RKO (cell line): ENCODE measurements around the gene SLC36A3.
A peak's percentile ranks its signal among the peaks of the same experiment; 100 is the strongest.
"Not testable (repeated sequence)": the region's sequence is repeated elsewhere in the genome, so short reads cannot be mapped to it uniquely, and the experiment has no call there.

Experiments used
- DNase-seq: peaks from one replicate; pipeline ENCODE4 v3.0.0-alpha.2; 2016; ENCODE audit warnings: low spot score

Gene SLC36A3

DNA sequence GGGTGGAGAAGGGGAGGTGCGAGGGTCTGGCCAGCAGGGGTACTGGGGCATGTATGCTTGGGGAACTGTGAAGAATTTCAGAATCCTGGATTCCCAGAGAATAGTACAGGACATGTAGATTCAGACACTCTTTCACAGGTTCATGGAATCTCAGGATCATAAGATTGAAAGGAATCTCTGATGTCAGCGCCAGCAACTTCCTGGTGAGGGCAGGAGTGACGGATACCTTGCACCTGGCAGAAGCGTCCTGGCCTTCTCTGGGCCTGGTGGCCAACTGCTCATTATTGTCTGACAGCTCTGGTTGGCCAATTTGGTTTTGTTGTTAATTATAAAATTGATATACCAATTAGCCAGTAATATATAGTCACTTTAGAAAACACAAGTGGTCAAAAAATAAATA lies 43.6 kb downstream of the SLC36A3 start:
- DNase-seq: no peak

DNA sequence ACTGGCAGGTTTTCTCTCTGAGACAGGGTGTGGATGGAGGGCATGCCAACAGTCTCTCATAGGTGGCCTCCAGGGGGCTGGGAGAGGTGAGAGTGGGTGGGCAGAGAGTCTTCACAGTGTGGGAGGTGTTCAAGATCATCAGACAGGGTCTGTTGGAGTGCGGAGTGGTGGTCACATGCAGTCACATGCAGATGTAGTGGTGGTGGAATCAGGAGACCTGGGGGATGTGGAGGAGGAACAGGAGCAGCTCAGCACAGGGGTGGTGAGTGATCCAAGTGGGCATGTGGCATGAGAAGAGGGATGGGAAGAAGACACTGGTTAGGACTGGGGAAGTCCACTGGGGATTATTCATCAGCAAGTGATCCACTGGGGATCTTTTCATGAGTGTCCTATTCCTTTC lies 44.8 kb downstream of the SLC36A3 start:
- no peak for DNase-seq

DNA sequence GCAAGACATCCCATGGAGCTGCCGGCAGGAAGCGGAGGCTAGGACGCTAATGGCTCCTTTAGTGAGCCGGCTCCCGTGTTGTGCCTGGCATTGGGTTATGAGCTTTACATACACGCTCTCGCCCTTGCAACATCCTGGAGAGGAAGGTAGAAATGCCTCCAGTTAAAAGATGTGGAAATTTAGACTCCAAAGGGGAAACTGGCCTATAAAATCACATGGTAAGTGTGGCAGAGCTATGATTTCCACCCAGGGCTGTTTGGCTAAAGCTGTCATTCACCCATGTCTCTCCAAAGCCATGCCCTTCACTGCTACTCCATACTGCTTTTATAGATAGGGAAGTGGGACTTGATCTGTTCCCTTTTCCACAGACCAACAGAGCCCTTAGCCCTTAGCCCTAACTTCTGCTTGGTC lies 45.4 kb downstream of the SLC36A3 start:
- no peak for DNase-seq

DNA sequence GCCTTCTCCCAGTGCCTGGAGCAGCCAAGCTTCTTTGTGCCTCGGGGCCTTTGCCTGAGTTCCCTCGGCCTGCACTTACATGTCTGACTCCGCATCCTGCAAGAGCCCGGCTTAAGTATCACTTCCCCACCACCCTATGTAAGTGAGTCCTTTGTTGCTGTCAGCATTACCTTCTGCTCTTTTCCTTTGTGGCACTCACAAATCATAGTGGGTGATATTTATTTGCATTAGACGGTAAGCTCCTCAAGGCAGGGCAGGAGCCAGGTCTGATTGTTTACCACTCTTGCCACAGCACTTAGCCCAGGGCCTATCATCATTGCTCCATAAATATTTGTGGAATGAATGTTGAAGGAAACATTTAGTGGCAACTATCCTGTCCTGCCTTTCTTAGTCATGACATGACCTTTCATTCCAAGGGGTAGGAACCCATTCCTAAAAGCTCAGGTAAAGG lies 45.8 kb downstream of the SLC36A3 start:
- no peak for DNase-seq

DNA sequence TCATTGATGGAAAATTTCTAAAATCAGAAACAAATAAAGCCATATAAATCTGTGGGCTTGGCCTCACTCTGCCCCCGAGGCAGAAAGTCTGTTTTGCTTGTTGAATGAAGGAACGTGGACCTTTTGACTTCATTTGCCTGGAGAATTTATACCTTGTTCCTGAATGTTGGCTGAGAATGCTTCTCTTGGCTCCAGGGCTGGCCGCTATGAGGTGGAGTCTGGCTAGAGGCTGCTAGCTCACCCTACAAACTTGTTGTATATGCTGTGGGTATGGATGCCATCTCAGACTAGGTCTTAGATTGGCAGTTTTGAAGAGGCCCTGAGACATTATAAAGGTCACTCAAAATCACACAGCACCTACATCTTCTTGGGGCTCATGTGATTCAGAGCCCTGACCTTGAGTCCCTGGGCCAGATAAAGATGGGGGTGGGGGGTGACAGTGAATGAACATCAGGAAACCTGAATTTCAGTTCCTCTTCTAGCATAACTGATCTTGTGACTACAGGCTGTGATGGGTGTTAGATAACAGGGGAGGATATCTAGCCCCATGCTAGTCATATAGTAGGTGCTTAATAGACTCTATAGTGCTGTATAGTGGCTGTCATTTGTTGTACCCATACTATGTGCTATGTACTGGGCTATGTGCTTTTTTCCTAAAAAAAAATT lies 47.8 kb downstream of the SLC36A3 start:
- no peak for DNase-seq

DNA sequence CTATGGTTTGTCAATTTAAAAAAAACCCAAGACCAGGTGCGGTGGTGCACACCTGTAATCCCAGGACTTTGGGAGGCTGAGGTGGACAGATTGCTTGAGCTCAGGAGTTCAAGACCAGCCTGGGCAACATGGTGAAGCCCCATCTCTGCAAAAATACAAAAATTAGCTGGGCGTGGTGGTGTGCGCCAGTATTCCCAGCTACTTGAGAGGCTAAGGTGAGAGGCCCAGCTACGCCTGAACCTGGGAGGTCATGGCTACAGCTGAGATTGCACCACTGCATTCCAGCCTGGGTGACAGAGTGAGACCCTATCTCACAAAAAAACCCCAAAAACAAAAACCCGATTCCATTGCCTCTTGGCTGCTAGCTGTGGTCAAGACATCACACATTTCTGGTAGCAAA lies 48.6 kb downstream of the SLC36A3 start:
- DNase-seq: not testable (repeated sequence)

DNA sequence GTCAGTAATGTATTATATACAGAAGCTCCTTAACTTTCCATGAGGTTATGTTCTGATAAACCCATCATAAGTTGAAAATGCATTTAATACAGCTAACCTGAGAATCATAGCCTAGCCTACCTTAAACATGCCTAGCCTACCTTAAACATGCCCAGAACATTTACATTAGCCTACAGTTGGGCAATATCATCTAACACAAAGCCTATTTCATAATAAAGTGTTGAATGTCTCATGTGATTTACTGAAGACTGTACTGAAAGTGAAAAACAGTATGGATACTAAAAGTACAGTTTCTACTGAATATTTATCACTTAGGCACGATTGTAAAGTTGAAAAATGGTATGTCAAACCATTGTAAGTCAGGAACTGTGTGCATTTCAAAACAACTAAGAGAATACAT lies 49.0 kb downstream of the SLC36A3 start:
- no peak for DNase-seq

DNA sequence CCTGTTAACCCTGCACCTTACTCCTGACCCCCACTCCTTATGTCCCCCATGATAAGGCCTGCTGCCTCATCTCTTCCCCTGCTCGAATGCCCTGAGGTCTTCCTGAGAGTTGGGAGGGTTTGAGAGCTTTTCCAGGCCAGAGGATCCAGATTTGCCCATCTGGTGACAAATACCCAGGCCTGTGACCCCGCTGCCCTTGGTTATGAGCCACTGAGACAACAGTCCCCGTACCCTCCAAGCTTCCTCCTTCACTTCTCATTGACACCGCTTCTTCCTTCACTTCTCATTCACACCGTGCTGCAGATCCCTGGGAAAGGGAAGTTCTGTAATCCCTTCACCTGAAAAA lies 50.0 kb downstream of the SLC36A3 start:
- DNase-seq: no peak

DNA sequence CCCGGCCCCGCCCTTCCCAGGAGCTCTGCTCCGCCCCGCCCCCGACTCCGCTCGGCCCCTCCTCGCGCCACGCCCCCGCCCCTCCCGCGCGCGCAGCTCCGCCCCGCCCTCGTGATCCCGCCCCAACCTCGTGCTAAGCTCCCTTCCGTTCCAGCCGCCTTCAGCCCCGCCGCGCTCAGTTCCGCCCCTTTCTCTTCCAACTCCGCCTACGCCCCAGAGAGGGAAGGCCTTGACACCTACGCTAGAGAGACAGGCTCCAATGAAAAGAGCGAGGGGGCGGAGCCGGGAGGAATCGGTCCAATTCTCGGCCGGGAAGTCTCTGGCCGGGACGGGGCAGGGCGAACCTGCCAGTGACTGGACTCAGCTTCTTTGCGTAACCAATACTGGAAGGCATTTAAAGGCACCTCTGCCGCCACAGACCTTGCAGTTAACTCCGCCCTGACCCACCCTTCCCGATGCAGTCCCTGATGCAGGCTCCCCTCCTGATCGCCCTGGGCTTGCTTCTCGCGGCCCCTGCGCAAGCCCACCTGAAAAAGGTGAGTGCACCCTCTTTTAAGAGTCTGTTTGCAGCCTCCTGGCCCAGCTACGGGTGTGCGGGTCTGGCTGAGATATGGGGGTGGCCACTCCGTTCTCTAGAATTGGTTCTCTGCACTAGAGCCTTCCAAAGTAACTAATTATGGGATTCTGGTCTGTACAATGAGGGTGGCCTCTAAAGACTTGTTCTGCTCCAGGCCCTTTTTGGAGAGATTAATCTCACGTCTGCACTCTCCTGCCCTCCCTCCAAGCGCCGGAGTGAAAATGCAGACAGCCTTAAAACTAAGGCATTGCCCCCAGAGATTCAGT lies 50.6 kb downstream of the SLC36A3 start, which contains the start of gene GM2A:
Gene GM2A (plus strand): TSS at position 424 of the 843 bp plus-strand sequence. CDS start 32 bp downstream, at position 456.
- DNase-seq: peak; percentile 99

DNA sequence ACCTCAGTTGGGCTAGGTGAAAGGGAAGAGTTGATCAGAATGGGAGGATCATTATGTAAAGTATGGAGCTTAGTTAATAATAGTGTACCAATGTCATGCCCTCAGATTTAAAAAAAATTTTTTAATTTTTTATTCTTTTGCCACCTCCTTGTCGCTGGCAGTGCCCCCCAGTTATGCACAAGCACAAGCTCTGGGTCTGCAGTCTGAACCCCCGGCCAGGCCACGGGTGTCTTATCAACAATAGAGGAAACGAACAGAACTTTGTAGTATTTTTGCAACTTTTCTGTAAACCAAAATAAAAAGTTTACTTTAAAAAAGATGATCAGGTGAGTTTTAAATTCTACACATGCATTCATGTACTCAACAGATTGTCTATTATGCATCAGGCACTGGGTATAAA lies 51.9 kb downstream of the SLC36A3 start:
- DNase-seq: no peak

DNA sequence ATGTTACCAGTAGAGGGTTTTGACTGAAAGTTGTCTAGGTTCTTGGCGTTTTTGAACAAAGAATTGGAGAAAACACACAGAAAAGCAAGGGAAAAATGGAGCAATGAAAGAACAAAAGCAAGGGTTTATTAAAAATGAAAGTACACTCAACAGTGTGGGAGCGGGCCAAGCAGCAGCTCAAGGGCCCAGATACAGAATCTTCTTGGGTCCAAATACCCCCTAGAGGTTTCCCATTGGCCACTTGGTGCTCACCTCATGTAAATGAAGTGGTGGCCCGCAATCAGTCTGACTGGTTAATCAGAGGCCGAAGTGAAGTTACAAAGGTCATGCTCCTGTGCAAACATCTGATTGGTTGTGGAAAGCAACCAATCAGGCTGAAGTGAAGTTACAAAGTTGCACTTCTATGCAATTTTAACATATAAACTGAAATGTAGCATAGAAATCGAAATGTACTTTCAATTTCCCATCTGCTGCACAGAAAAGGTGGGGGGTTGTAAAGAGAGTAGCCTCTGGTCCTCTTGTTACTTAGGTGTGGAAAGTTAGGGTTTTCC lies 52.5 kb downstream of the SLC36A3 start:
- no peak for DNase-seq

DNA sequence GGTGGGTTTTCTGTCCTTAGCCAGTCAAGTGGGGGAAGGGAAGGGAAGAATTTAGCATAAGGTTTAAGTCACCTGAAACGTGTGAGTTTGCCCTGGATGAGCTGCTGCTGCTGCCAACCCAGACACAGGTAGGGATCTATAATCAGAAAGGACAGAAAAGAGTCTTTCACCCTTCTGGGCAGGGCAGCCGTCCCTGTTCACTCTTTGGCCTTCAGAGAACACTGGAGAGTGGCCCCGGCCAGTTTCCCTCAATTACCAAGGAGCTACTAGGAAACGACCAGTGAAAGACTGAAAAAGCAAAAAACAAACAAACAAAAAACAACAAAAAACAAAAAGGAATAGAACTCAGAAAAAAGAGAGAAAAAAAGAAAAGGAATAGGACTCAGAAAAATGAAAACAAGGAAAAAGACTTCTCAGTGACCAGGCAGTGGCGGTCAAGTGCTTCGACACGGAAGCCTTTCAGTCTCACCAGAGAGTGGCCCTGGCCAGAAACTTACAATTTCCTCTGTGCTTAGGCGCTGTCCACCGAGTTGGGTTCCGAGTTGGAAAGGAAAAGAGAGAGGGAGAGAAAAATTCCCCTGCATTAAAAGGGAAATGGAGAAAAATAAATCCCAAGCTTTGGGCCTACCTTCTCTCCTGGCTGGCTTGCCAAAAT lies 53.1 kb downstream of the SLC36A3 start:
- DNase-seq: no peak

DNA sequence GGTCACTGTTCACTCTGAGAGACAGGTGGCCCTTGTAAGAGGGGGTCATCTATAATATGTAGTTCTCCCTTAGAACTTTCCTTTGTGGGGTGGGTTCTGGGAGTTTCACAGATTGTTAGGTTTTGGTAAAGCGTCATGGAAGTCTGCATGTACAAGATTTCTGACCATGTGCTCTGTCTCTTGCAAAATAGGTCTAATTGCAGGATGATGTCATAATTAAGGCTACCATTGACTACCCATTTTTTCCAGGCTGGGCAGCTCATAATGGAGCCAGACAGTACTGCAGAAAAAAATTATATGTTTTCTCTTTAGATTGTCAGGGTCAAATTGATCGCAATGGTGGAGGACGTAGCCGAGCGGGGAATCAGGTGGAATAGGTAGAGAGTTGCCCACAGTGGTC lies 54.3 kb downstream of the SLC36A3 start:
- DNase-seq: no peak

DNA sequence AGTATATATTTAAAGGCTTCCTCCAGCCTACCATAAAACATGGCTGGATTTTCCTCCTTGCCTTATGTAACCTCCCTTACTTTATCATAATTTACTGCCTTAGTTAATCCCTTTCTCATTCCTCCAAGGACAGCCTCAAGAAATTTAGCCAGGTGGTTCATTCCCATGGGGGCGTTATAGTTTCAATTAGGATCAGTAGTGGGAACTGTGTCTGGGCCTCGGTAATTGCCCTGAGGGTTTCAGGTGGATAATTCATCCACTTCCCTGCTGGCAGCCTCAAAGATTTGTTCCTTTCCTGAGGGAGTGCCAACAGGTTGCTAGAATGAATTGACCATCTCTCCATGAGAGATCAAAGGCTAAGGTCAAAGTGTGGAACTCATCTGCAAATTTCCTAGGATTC lies 54.9 kb downstream of the SLC36A3 start:
- no peak for DNase-seq

DNA sequence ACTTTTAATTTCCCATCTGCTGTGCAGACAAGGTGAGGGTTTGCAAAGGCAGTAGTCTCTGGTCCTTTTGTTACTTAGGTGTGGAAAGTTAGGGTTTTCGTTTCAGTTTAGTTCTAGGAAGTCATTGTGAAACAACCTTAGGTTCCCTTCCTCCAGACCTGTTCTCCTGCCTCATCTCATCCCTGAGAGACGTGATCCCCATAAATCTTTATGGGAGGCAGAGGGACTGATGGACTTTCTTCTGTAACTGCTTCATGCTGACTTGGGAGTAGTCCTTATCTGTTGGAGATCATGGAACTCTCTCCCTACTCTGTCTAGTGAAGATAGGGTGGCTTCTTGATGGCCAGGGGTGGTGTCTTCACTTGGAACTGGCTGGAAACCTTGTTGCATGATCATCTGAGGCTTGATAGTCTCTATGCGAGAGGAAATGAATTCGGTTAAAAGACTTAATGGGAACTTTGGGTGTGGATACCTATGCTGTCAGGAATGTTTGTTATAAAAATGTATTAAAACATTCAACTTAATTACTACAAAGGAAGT lies 57.8 kb downstream of the SLC36A3 start:
- no peak for DNase-seq

DNA sequence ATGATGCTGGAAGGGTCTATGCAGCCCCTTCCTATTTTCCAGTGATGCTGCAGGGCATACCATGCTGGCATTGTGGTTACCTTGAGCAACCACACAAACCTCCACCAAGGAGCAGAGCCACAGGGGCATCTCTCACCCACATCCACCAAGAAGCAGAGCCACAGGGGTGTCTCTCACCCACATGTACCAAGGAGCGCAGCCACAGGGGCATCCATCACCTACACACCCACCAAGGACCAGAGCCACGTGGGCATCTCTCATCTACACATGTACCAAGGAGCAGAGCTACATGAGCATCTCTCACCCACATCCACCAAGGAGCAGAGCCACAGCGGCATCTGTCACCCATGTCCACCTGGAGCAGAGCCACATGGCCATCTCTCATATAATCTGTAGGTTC lies 59.4 kb downstream of the SLC36A3 start:
- DNase-seq: no peak

DNA sequence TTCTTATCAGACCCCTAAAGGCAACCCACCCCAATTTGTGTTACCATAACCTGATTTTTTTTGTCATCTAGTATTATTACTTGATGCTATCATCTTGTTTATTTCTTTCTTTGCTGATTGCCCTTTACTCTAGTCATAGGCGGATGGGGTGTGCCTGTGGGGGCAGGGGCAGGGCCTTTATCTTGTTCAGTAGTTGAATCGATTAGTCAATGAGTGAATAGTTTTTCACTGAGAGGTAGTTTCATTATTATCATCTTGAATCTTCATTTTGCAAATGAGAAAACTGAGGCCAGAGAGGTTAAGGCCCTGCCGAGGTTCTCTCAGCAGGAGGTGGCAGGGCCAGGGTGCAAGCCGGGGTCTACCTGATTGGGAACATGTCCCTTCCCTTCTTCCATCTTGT lies 60.0 kb downstream of the SLC36A3 start:
- DNase-seq: no peak

DNA sequence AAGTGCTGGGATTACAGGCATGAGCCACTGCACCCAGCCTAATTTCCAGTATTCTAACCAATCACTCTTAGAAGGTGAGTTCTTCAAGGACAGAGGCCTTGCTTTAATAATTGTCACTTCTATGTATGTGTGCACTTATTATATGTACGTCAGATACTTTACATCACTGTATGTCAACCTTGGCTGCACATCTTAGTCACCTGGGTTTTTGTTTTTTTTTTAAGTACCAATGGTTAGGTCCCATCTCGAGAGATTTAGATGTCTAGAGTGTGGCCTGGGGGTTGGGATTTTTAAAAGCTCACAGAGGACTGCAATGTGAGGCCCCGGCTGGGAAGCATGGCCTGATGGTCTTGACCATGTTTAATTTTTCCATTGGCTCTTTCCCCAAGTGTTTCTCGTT lies 60.4 kb downstream of the SLC36A3 start:
- DNase-seq: no peak

DNA sequence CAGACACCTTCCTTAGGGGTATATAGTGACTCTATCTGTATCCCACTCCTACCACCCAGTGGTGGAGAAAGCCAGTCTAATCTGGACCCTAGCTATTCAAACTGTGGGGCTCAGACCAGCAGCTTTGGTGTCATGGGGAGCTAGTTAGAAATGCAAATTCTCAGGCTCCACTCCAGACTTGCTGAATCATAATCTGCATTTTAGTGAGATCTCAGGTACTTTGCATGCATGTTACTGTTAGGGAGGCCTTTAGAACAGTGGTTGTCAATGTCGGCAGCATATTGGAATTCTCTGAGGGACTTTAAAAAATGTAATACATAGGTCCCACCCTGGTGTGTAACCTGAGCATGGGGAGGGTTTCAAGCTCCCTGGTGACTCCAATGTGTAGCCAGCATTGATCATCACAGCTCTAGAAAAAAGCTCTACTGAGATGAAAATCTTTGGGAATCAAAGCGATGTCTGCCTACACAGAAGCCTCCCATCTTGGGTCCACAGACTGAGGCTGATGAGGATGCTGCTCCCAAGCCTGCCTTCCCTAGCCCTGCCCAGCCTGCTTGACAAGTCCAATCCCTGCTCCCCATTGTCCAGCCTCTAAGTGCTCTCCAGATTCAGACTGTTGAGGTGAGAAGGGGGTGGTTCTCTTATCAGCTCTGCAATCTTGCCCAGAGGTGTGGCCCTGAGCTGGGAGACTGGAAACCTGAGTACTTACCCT lies 62.5 kb downstream of the SLC36A3 start:
- no peak for DNase-seq

DNA sequence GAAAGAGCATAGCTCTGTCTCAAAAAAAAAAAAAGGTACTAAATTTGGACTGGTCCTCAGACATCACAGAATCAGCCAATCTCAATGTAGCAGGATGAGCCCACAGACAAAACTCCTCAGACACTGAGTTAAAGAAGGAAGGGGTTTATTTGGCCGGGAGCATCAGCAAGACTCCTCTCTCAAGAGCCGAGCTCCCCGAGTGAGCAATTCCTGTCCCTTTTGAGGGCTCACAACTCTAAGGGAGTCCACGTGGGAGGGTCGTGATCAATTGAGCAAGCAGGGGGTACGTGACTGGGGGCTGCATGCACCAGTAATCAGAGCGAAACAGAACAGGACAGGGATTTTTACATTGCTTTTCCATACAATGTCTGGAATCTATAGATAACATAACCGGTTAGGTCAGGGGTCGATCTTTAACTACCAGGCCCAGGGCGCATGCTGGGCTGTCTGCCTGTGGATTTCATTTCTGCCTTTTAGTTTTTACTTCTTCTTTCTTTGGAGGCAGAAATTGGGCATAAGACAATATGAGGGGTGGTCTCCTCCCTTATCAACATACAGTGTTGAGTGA lies 63.2 kb downstream of the SLC36A3 start:
- DNase-seq: not testable (repeated sequence)

DNA sequence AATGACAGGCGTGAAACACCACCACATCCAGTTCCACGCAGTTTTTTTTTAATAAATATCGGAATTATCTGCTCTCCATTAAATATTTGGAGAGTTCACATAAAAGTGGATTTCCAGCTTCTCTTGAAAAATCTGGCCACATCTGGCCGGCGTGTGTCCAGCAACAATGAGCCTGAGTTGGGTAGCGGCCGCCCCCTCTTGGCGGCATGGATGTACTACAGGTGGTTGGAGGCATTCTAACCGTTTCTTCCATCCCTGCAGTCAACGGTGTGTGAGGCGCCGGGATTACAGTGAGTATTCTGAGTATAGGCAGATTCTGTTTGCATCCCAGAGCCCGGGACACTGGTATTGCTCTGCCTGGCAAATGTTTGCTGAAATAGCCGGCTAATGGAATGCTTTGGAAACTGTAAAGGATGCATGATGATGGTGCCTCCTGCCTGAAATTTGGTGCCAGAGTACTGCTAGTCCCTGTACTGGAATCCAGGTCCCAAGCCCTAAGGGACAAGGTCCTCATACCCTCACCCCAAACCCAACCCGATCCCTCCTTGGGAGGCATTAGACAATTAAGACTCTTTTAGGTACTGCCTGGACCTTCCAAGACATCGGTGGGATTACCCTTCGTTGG lies 64.2 kb downstream of the SLC36A3 start:
- DNase-seq: peak; percentile 74
